ENCODE measurements around the gene NOP14.
"Not testable (repeated sequence)": the region's sequence is repeated elsewhere in the genome, so short reads cannot be mapped to it uniquely, and the experiment has no call there.

NOP14 gene

DNA sequence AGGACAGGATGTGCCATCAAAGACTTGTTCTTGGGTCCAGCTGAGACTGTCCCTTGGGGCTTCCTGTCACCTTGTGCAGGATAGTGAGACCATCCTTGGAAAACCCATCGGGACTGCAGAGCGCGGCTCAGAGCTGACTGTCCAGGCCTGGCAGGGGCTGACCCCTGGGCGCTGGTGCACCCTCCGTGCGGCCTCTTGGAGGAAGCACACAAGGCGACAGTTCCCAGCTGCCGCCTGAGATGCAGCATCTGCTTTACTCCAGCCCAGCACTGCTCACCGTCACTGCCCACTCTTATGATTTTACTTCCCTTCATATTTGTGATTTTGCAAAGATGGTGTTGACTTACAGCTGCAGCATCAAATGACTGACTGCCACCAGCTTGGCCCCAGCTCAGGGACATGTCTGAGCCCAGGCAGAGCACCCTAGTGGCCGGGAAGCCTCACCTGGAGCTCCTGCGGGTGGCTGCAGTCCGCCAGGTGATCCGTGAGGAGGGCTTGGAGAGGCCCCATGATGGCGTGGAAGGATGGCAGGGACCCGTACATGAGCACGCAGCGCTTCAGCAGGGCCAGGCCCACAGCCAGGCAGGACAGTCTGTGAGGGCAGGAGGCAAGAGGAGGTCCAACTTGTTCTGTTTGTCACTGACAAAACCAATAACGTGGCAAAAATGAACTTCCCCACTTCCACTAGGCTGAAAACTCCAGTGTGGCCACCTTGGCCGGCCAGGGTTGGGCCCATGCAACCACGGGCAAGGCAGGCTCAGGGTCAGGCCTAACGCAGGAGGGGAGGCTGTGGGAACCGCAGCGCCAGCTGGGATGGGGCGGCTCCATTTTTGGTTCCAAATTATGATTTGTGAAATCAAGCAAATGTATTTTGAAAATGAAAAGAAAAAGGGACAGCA lies 21.8 kb downstream of the NOP14 start:
- no peak for DNase-seq

DNA sequence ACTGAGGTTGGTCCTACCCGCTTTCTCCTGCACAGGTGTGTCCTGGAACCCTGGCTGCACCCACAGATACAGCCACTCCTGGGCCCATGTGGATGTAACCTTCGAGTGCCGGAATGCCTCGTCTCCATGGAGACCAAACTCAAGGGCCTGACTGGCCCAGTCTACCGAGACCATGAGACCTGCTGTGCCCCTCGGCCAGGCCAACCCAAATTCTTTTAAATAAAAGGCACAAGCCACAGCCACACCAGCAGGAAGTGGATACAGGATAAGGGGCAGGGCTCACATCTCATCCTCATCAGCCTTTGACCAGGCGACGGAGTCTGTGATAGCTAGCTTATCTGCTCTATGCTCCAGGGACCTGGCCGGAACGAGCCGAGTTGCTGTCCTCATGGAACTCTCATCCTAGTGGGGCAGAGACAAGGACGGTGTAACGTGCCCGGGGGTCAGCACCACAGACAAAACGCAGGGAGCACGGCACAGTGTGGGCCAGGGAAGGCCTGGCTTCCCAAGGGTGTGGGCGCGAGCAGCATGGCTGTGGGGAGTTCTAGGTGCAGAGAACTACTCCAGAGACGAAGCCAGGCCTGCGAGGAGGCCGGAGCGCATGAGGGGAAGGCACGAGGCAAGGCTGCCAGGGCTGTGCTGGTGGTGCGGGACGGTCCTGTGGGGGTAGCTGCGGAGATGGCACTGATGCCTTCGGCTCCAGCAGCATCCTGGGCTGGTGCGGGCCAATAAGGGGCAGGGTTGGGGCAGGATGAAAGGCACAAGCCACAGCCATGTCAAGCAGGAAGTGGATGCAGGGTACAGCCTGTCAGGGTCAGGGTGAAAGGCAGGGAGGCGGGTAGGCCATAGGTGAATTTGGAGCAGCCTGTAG lies 22.7 kb downstream of the NOP14 start:
- no peak for DNase-seq

DNA sequence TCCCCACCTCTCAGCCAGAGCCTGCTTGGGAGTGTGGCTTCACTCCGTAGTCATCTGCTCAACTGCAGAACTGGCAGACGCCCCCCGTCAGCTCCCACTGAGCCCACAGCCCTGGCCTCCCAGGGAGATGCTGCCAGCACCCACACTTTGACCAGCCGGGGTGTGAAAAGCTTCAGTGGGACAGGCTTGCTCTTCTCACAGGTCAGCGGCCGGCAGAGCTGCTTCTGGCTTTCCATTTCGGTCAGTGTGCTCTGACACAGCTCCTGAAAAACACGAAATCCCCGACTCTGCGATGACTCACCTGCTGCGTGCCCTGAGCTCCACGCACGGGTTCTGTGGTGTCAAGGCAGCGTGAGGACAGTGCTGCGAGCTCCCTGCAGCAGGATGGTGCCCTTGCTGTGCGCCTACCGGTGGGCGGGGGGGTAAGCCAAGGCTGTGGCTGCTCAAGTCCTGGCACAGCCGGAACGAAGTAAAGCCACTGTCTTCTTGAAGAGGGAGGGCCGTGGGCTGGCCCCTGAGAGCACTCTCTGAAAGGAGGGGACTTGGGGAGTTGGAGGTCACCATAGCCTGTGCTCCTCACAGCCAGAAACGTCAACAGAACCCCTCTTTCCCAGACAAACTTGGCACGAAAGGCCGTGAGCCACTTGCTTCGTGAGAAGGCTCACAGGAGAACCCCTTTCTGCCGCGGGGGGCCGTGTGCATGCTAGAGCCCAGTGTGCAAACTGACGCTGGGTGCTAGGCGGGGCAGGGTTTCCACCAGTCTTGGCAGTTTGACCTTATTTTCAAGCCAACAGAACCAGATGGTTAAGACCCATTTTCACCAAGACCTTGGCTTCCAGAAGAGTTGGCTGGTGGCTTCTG lies 23.6 kb downstream of the NOP14 start:
- no peak for DNase-seq

DNA sequence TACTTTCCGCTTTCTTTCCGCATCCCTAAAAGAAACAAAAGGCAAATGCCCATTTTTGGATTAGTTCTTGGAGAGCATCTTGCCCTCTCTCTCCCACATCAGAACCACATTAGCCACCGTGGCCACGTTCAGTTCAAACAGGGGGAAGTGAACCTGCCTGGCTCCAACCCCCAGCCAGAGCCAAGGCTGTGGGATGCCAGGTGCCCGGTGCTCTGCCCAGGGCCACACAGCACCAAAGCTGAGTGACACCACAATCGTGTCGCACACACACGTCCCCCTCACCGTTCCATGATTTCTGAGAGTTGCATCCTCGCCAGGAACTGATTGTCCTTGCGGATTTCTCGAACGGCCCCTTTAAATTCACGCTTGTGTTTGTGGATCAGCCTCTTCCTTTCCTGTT lies 24.3 kb downstream of the NOP14 start:
- no peak for DNase-seq

DNA sequence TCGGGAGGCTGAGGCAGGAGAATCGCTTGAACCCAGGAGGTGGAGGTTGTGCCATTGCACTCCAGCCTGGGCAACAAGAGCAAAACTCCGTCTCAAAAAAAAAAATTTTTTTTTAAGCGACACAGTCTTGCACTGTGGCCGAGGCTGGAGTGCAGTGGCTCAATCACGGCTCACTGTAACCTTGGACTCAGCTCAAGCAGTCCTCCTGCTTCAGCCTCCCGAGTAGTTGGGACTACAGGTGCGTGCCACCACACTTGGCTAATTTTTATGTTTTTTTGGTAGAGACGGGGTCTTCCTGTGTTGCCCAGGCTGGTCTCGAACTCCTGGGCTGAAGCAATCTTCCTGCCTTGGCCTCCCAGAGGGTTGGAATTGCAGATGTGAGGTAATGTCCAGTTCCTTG lies 24.8 kb downstream of the NOP14 start:
- DNase-seq: not testable (repeated sequence)

DNA sequence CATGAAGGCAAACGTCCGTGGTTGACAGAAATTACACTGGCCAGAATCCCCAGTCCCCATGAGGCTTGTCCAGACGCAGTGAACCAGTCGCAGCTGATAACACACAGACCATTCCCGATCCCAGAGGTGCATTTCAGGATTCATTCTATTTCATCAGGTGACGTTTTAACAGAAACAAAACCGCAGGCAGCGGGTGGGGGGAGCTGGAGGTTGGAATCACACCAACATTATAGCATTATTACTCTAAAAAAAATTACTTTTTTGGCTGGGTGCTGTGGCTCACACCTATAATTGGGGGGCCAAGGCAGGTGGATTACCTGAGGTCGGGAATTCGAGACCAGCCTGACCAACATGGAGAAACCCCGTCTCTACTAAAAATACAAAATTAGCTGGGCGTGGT lies 25.2 kb downstream of the NOP14 start:
- no peak for DNase-seq

DNA sequence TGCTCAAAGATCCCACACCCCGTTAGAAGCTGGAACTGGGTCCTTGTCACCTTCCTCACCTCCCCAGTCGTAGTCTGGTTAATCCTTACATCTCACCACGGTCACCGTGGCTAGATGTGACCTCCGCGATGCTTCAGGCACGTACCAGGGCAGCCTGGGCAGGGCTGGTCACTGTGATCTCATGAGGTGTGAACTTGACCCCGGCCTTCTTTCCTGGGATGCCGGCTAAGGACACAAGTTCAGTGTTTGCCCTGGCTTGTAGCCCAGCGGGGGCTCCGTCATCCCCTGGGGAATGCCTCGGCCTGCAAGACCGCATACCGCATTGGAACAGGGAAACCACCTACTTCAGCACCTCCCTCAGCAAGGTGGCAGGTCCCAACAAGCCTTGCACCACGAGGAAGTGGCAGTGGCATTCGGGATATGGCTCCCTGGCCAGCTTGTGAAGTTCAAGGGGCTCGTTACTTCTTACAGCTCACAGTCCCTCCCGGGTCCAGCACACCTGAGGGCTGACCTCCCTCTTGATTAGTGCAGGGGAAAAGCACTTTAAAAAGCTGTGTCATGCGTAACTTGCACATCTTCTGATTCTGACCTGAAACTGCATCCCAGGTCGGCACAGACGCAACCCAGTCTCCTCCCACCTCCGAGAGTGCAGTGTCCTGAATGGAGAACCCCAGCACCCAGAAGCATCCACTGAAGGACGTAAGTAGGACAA lies 25.9 kb downstream of the NOP14 start:
- no peak for DNase-seq

DNA sequence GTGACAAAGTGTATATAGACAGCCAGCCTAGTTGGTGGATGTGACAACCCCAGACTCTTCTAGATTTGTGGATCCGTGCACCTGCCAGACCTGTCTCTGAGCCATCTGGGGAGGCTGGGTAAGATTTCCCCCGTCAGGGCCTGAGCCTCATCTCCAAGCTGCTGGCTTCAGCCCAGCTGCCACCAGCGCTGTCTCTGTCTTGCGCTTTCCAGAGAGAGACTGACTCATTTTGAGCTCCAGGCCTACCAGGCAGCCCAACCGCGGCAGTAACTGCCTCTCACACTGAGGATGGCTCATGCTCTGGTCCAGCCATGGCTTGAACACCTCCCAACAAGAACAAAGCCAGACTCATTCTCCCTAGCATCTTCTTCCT lies 26.4 kb downstream of the NOP14 start:
- peak; percentile 42 for DNase-seq

DNA sequence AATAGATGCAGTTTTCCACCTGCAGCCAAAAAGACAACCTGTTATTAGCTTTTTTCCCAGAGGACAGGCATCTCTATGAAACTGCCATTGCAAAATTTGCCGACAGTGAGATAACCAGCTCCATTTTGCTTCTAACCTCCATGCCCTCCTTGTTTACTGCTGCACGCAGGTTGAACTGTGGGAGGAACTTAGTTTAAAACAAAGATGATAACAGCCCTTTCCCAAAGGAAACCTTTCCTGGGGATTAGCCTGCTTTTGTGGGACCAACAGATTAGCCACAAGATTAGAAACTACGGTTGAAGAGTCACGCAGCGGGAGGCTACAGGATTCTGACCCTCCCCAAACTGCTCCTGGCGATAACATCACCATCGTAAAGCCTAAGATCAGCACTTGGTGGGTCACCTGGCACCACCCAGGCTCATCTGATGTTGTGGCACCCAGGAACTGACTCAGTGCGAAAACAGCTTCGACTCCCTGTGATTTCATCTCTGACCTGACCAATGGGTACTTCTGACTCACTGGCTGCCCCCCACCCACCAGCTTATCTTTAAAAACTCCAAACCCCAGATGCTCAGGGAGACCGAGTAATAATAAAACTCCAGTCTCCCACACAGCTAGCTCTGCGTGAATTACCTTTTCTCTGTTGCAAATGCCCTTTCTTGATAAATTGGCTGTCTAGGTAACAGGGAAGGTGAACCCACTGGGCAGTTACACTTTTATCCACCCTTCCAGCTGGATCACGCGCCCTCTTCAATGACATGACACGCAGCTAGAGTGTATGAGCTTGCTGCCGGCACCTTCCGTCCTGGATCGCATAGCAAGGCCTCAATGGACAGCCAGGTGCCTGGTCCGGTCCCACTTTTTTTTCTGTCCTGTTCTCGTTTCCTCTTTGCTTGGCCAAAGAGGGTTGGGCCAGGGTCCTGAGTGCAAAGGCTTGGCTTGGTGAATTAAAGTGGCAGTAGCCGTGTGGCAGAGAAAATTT lies 27.2 kb downstream of the NOP14 start:
- peak; percentile 54 for DNase-seq

DNA sequence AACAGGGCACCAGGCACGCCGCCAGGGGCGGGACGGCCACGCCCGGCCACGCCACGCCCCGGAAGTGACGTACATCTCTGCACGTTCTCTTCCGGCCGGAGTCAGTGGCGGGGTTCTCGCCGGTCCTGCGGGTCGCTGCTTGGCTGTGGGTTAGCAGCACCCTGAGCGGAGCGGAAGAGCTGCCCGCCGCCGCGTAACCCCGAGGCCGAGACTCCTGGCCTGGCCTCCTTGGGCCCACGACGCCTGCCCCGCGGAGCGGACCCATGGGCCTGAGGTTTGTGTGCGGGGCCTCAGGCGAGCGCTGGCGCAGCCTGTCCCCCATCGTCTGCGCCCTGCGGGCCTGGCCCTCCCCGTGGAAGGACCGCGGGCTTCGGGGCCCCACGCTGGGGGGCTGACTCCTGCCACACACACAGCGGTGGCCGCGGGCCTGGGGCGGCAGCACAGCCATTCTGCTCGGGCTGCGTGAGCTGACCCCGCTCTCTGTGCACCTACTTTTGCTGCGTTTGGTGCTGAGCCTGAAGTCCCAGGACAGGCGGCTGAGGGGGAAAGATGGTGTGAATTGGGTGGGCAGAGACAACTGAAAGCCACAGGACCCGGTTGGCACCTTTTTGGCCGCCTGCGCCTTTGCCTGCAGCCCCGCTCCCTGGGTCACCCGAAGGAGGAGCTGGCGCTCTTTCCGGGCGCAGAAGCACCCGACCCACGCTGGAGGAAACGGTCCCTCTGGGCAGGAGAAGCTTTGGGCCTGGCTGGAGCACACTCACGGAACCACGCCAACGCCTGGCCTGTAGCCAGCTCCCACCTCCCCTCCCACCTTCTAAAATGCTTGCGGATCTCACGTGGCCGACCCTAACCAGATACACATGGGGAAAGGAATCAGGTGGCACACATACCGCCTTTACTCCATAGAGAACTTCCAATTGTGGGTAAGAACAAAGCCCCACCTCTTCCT lies 28.1 kb downstream of the NOP14 start:
- DNase-seq: peak; percentile 98

DNA sequence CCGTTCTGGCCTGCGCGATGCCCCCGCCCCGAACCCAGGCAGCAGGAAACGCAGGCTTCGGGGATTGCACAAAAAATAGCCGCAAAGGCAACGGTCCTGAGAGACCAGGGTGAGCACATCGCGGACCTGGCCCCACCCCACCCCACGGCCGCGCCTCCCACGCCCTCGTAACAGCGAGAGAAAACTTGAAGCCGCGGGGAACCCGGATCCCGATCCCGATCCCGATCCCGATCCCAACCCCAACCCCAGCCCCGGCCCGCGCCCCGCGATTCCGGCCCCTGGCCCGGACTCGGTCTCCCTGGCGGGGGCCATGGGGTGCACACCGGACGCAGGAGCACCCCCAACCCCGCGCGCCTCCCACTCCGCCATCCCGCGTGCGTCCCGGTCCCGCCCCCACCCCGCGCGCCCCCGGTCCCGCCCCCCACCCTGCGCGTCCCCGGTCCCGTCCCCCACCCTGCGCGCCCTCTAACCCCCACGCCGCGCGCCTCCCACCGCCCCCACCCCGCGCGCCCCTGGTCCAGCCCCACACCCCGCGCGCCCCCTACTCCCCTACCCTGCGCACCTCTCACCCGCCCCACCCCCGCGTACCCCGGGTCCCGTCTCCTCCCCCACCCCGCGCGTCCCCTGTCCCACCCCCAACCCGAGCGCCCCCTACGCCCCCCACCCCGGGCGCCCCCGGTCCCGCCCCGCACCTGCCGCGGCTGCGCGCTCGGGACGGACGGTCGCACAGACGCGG lies 29.0 kb downstream of the NOP14 start:
- DNase-seq: peak; percentile 58

DNA sequence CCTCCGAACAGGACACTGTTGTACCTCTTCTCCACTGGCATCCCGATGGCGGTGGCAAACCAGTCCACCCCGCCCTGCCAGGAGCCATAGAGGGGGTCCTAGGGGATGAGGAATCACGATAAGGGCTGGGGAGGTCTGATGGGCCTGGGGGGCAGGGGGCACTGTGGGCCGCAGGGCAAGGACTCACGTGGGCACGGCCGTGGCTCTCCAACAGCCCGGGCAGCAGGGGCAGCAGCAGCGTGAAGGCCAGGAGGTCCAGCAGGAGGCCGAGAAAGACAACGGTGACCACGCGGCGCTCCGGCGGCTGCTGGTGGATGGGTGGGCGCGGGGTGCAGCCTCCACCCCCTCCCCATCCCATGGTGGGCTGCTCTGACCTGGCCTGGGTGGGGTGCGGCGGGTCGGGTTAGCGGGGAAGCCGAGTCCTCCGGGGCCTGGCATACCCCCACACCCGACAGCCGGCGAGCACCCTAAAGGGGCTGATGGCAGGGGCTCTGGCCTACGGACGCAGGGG lies 29.6 kb downstream of the NOP14 start:
- DNase-seq: no peak

DNA sequence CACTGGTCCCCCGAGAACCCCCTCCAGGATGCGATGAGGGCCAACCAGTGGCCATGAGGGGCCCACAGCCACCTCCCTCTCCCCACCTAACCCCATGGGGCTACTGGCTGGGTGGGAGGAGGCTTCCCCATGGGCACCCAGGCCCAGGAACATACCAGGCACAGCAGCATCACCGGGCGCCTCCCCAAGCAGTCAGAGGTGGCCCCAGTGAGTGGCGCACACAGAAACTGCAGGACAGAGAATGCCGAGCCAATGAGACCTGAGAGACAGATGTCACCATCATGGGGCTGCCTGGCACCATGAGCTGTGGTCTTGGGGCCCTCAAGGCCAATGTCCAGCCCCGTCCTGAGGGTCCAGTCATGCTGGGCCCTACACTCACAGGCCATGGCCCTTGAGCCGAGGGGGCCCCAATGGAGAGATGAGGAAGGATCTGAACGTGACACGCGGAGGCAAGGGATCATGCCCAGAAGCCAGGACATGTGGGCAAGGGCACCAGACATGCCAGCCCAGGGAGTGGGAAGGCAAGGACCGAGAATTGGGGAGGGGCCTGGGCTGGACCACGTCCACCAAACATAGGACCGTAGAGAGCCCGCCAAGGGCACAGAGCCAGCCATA lies 30.1 kb downstream of the NOP14 start:
- no peak for DNase-seq

DNA sequence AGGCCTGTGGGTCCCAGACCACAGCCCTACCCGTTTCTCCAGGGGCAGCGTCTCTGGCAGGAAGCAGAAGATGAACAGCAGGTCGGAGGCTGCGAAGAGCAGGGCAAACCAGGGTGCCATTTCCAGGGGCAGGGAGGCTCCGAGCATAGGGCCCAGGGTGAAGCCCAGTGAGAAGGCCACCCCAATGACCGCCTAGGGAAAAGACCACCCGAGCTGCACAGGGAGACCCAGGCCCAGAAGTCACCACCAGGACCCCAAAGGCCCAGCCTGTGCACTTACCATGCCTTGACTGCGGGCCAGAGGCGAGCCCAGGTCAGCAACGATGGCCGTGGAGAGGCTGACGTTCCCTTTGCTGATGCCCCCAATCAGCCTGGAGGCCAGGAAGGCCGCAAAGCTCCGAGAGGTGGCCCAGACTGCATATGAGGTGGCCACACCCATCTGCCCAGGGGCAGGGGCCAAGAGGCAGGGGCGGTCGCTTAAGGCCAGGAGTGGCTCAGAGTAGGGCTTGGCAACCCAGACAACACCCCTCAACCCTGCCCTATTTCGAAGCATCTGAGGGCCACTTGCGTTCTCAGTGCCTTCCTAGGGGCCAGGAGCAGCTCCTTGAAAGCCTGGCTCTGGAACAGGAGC lies 30.8 kb downstream of the NOP14 start:
- no peak for DNase-seq

DNA sequence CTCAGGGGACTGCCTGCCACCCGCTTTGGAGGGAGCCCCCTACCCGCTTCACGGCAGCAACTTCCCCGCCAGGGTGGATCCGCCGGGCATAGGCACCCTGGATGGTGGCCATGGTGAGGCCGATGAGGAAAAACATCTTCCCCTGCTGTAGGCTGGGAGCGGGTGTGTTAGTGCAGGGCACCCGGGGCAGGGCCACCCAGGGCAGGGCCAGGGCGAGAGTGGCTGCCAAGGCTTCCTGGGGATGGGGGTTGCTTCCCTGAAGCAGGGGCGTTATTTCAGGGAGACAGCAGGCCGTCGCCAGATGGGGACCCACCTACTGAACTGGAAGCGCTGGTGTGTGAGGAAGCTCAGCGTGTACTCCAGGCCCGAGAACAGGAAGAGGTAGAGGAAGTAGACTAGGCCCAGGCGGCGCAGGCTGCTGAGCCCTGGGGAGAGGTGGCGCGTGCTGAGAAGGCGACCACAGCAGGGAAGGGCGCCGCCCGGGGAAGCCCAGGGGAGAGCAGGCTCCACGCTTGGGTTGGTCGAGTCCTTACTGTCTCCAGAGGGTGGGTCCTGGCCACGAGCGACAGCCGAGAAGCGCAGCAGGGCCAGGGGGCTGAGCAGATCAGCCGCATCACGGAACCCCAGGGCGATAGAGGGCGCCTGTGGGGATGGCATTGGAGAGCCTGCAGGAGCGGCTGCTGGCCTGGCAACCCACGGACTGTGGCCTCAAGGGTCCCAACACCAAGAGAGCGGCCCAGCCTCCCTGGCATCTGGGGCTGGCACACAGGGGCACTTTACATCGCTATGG lies 31.5 kb downstream of the NOP14 start:
- peak; percentile 44 for DNase-seq

DNA sequence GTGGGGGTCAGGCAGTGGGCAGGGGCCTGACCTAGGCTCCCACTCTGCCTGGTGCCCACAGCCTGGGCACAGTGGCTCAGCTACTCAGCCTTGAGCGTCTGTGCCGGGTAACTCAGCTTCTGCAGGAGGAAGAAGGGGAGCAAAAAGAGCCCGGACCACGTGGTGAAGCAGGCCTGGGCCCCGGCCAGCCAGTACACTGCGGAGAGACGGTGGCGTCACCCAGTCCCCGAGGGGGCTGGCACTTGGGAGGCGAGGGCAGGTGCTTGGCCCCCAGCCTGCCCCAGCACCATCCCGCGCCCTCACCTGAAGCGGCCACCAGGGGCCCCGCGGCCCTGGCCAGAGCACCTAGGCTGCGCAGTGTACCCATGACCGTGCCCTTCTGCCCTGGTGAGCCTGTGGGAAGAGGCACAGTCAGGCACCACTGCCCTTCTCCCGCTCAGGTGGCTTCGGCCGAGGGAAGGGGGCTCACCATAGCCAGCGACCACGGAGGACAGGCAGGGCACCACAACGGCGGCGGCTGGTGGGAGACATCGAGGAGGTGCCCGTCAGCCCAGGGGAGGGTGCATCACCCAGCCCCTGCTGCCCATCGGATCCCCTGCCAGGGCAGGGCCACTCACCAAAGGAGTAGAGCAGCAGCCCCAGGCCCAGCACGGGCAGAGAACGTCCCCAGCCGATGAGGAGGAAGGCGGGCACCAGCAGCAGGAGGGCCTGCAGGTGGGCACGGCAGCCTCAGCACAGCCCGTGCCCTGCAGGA lies 32.3 kb downstream of the NOP14 start:
- no peak for DNase-seq

Measured in activated CD8-positive, alpha-beta memory T cell treated with anti-CD3 and anti-CD28 coated beads, Interleukin-2, amount 50 U/mL, for 4 hours (primary cell).